GM19238 (cell line): ENCODE results near the gene CDX2.

Source experiments
- DNase-seq: peaks from one replicate; pipeline ENCODE4 v3.0.0; 2011; ENCODE audit warnings: low spot score; ENCODE audit not compliant: insufficient read length

The CDX2 gene

DNA sequence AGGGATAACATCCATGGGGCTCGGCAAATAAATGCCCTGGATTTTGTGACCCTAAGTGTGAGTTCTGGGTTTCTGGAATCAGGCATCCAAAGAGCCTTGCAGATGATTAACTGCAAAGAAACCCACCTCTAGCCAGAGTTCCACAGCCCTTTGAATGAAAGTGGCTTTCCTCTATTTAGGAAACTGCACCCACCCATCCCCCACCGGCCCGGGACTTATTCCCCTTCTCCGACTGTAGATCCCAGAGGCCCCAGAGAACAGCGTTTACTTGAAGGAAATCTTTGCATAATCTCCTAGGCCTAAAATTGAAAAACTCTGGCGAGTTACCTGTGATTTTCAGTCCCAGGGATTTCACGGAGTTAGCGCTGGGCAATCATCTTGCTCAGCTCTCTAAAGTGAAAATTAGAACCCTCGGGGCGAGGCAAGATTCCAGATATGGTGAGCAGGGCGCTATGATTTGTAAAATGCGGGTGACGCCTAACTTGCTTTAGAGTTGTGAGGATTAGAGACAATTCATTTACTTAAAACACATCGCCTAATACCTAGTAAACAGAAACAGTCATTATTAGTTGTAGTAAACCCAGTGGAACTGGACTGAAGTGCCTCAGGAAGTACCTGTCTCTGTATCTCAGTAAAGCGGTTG is 10.0 kb upstream of the CDX2 start:
- no peak for DNase-seq

DNA sequence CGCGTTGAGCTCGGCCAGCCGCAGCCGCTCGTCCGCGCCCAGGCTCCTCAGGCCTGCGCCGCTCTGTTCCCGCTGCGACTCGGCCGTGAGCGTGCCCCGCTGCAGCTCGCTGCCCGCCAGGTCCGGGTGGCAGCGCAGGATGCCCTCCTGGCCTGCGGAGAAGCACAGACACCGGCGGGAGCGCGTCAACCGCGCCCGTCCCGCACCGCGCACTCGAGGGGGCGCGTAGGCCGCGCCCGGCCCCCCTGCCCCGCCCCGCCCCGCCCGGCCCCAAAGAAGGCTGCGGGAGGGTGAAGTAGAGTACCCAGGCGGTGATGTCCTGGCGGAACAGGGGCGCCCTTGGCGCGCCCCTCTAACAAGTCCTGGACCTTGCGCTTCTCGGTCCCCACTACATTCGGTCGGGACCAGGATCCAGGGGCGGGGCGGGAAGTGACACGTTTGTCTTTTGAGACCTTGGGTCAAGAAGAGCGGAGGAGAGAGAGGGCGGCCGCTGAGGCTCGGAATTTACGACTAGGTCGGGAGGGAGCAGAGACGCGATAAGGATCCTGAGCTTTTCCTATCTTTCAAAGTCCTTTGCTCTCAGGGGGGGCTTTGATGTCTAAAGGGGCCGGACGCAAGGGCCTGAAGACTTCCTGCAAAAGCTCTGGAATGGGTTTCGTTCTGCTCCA is 9.3 kb upstream of the CDX2 start:
- no peak for DNase-seq

DNA sequence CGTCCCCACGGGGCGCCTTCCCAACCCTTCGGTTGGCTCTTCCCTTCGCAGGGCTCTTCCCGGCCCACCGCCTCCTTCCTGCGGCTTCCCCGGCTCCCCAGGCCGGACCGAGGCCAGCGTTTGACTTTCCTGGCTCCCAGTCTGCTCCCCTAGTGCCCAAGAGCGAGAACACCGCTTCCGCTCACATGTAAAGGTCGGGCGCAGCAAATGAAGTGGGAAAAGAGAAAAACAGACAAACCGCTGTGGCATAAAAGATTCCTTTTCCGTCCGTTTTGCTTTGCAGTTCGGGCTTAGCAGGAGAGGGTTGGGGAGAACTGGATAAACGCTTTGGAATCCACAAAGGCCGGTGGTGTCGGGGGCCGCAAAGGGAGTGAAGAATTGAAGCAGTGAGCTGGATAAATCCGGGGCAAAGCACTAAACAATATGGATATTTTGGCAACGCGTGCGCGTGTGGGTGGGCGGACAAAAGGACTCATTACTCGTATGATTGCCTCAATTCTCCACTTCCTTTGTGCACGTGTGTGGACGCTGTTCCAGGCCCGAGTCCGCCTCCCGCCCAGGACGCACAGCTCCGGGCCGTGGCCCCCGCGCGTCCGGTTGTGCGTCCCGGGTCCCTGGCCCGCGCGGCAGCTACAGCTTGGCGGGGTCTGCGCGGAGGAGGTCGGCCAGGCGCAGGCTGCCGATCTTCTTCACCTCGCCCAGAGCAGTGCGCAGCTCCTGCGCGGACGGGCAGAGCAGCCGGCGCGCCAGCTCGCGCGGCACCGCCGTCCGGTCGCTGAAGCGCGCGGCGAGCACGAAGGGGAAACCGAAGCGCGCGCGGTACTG is 8.6 kb upstream of the CDX2 start:
- no peak for DNase-seq

DNA sequence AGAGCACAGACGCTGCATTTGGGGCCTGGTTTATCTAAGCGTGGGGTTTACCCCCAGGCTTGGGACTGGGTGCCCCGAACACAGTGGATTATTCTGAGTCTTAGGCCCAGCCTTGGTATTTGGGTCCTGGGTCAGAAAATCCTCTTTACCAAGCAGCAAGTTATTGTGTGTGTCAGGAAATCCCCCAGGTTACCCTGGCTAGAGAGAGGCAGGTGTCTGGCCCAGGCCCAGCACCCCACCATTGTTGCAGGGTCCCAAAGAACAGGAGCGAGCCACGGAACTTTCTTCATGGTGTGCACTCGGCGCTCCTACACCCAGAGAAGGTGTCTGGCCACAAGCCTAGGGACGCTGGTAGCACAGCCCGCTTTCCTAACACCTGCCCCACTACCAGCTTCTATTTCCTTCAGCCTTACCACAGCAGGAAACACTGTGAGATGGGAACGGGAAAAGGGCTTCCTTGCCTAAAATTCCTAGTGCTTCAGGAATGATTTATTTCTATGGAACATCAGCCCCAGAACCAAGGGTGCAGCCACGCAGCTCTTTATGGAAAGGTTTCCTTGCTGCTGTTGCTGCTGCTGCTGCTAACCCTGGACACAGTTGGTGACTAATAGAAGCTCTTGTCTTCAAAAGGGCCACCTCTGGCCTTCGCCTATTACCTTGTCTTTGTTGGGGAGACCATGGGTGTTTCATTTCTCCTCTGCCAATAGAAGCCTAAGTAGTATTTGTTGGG is 7.4 kb upstream of the CDX2 start:
- DNase-seq = no peak

DNA sequence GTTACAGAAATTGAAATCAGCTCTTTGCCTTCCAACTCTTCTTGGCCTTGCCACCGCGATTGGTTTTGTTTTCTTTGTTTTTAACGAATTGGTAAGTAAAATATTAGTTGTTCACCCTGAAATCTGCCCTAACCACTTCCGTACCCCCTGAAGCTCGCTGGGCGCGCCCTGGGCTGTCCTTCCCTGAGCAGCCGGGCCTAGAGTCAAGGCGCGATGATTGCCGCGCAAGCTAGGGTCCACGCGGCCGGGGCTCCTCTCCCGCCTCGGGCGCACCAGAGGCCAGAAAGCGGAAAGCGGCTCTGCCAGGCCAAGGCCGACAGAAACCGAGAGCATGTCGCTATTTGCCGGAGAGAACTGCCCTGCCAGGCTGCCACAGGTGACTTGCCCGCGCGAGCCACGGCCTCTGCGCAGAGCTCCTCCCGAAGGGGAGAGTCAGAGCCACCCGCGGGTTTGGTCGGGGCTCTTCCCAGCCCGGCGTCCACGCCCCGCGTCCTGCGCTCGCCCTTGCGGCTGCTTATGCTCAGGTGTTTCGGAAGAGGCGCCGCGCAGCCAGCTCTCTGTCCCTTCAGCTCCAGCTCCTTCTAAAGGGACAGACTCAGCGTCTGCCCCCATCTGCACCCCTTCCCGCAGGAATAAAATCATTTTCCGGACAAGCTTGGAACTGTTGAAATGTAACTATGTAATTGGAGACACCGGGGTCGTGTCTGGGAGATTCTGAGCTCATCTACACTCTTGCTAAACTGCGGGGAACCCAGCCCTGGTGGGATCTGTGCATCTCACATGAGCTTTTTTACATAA is 6.6 kb upstream of the CDX2 start:
- no peak for DNase-seq

DNA sequence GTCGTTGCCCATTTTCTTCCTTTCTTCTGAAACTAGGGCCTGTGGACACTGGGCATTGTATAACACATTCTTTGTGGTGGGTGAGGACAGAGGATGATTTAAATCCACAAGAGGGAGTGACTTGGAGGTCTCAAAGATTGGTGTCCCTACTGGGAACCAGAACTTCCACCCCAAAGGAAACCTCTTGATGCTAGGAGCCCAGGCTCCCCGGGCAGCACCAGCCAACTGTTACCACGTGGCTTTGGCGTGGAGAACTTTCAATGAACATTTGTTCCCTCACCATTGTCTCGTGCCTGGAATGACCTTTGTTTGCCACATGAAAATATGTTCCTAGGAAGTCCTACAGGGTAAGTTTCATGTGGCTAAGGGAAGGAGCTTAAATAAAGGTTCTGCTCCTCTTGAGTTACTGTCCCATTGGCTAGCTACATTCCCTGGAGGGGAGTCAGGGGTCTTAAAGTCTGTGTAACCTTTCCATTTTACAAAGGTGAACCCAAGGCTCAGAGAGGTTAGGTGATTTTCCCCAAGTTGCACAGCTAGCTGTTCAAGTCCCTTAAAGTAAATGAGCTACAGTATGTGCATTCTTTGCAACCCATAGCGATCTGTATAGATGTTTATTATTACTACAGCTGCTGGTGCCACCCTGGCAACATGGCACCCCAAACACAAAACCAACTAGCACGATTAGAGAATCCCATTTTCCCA is 5.0 kb upstream of the CDX2 start:
- DNase-seq = no peak

DNA sequence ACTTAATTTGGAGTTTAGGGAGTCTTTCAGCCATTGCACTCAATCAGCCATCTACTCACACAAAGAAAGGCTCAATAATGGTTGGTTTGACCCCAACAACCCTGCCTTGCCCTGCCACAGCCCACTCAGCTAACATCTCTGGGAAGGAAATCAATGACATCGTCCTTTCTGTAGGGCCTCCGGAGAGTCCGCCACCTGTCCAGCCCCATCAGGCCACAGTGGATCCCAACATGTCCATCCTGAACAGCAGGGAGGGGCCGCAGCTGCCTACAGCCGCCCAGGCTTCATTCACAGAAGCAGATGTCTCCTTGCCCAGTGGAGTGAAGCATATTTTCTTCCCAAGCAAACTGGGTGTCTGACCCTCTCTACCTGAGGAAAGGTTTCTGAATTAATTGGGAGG is 4.2 kb upstream of the CDX2 start:
- no peak for DNase-seq

DNA sequence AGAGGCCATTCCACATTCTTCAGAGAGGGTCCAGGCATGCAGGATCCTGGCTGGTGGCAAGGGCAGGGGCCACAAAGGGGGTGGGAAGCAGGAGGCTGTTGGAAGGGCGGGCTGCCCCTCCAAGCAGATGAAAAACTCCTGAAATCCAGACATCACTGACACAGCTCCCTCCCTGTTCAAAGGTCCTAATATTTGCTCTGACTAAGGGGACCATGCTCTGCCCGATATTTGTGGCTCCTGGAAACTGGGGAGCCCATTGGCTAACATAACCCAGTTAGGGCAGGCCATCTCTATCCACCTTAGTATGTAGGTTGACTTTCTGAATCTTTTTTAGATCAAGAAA is 3.3 kb upstream of the CDX2 start:
- no peak for DNase-seq

DNA sequence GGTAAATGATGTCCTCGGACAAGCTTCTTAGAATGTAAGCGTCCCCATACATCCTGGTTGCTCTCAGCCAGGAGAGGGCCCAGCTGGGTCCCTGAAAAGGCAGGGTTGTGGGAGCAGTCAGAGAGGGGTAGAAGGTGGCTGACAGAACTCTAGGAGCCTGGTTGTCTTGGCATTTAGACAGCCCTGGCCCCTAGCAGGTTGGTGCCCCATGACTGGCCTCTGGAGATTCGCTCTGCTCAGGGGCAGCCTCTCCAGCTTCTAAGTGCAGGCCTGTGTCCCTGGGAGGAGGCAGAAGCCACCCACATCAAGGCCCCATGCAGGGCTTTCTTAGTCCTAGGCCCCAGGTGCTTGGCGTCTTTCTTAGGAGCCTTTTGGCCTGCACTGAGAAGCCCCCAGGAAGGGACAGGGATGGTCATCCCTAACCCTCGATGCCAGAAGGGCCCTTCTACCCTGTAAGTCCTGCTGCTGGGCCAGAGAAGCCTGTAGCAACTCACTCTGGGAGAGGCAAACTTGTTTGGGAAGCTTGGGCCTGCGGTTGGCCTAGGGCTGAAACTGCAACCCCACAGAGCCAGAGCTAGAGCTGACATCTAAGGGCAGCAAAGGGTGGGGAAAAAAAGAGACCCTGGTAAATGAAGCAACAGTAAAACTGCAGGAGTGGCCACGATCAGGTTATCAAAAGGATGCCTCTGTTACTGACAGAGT is 2.8 kb upstream of the CDX2 start:
- no peak for DNase-seq

DNA sequence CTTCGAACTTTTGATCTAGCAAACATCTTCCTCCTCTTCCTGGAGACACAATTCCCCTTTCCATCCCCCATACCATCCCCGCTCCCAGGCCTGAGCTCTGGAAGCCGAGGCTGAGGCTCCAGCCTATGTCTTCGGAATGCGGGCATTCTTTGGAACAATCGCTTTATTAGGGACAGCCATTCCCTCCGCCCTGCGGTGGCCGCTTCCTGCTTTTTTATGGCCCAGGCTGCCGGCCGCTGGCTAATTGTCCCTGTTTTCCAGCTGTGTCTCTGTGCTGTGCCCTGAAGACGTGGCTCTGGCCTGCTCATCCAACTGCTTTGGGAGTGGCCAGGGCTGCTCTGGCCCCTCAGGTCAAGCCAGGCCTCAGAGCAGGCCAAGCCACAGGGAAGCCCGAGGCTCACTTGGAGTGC is 2.1 kb upstream of the CDX2 start:
- no peak for DNase-seq

DNA sequence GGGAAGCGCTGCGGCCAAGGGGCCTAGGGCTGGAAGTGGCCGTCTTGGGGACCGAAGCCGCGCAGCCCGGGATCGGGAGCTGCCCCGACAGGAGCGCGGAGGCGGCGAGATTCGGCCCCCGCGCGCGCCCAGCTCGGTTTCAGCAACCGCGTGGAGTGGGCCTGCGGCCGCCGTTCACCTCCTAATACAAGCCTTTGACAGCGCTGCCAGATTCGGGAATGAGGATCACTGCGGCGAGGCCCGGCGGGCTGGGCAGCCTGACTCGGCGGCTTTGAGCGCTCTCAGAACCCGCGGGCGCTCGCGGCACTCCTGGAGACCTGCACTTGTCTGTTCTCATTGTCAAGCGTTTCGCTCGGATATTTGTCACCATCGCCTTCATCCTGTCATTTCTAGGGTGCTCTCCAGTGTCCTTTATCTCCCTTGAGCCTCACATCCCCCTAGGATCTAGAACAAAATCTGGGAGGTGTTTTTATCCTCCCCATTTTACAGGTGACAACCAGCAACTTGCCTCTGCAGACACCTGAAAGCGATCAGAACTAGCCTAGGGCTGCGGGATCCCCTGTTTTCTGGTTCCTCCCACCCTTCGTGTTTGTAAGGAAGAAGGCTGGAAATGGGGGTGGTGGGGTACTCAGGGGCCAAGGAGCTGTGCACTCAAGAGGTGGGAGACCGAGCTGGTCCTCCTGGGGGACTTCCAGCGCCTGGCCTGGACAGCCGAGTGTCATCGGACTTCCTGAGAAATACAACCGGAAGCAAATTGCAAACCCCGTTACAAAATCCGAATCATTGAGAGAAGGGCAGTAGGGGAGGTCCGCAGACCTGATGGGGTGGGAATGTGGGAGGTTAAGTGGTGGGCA is 1.5 kb upstream of the CDX2 start:
- no peak for DNase-seq

DNA sequence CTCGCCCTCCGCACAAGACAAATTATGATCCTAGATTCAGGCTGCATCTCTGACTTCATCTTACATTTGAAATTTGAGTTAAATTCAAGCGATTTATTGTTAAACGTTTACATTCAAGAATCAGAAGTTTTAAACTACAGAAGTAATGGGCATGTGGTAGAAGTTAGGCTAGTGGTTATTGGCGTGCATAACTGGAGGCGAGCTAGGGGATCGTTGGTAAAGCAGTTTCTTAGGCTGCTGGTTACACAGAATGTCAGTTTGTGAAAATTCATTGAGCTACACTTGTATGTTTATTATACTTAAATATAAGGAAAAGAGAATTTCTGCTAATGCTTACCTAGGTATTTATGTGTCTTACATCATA is 733 bp upstream of the CDX2 start:
- DNase-seq = no peak

DNA sequence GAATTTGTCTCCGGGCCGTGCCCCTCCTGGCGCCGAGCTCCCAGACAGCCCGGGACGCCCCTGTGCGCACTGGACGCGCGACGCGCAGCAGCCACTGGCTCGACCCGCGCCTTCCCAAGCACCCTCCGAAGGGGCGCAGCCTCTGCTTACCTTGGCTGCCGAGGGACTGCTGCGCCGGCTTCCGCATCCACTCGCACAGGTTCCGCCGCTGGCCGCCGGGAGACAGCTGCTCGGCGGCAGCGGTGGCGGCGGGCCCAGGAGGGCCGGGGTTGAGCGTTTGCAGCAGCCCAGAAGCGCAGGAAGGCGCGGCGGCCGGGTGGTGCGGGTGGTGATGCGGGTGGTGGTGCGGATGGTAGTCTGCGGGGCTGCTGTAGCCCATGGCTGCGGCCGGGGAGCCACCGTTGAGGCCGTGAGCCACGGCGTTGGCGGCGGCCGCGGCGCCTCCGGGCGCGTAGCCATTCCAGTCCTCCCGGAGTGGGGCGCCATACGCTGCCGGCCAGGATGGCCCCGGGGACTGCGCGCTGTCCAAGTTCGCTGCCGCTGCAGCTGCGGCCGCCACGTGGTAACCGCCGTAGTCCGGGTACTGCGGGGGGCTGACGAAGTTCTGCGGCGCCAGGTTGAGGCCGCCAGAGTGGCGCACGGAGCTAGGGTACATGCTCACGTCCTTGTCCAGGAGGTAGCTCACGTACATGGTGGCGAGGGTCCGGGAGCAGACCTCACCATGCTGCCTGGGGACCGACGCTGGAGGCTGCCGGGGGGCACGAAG is 616 bp downstream of the CDX2 start:
- no peak for DNase-seq

DNA sequence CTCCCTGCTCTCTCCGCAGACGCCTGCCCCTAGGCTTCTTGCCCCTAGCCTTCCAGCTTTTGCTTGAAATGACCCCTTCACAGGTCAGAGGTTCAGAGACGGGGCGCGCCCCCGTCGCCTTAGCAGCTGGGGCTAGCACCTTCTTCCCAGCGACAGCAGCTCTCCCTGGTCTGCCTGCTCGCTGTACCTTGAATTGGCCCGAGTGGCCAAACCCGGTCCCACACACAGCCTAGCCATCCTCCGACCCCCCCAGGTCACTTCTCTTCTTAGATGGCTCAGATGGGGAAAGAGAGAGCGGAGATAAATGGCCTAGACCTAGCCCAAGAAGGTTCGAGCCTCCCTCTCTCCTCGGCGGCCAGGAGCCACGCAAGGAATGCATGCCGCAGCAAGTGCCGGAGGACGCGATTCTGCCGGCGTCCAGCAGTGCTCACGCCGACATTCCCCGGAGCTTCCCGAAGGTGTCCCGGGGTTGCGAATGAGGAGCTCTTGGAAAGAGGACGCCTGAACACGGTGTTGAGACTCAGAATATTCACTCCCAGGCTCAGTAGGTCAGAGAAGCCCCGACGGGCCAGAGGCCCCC is 1.3 kb downstream of the CDX2 start:
- no peak for DNase-seq

DNA sequence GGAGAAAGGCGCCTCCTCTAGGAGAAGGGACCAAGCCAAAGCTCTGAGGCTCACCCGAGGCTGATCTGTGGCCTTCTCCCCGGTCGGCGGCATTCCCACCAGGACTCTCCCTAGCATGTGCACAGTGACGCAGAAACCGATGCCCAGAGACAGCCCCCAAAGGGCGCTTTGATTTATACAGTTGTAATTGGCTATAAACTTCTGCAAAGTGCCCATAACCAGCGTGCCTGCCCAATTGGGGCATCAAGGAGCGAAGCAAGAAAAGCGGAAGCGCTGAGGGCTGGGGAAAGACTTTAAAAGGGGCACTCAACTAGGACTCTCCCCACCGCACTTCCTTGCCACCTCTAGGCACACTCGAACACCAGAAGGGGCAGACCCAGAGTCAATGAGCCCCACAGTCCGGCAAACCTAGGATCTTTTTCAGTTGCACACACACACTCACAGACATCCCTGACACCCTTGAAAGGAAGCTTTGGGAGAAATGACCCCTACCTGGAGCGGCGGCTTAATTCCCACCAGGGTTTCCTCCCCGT is 1.8 kb downstream of the CDX2 start:
- DNase-seq = no peak

DNA sequence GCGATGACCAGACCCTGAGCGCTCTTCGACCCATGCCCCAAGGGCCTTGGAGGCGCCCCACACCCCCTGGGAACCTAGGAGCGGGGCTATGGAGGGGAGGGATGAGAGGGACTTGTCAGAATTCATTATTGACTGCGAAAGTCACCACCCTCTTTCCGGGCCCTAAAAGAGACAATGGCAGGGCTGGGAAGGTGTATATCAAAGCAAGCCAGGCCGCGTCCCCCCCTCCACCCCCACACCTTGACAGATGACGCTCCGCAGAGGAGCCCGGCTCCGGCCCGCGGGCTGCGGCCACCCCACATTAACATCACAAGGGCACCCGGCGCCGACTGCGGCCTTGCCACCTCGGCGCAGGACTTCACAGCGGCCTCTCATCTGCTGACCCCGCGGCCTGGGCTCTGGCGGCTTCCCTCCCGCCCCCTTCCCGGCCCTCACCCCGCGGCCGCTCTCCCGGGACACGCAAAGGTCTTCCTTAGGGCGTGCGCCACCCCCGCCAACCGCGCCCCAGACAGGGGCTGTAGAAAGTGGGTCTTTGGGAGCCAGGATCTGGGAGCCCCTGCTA is 2.4 kb downstream of the CDX2 start:
- no peak for DNase-seq
